ENCODE measurements around the gene MRPL54.
"Not testable (repeated sequence)": the region's sequence is repeated elsewhere in the genome, so short reads cannot be mapped to it uniquely, and the experiment has no call there.

The MRPL54 gene

GRCh38 chr19:3813473-3814392, 51.3 kb downstream of the MRPL54 start:
- FAIRE-seq, result no peak

DNA sequence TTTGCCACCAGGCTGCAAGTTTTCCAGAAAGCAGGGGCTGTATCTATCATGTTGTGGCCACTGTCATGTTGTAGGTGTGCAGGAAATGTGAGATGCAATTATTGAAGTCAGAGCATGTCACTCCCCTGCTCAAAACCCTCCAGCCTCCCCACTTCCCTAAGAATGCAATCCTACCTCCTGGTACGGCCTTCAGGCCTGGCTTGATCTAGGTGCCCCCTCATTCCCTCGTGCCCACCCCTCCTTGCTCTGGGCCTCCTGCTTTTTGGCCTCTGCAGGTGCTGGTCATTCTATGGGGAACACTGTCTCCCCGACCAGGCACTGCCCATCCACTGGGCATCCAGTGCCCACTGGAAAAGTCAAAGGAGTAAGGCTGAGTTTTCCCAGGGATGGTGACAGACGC, 52.2 kb downstream of the MRPL54 start:
- no peak for FAIRE-seq

DNA sequence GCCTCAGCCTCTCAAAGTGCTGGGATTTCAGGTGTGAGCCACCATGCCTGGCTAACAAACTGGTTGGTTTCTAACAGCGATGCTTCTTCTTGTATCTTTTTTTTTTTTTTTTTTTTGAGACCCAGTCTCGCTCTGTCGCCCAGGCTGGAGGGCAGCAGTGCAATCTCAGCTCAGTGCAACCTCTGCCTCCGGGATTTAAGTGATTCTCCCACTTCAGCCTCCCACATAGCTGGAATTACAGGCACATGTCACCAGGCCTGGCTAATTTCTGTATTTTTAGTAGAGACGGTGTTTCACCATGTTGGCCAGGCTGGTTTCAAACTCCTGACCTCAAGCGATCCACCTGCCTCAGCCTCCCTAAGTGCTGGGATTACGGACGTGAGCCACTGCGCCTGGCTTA, 53.7 kb downstream of the MRPL54 start:
- not testable (repeated sequence) for FAIRE-seq

GRCh38 chr19:3816566-3817218, 54.2 kb downstream of the MRPL54 start:
- no peak for FAIRE-seq
